Measurements from ENCODE around the gene ALDOC. TPM values are rescaled to one million over a fixed set of nuclear protein-coding genes. Genes with fewer than 3 reads are reported as not detected.

ALDOC gene
- total and polyA plus RNA-seq, 2 experiments from 2014 or later, result 33.5 to 157 TPM

- H3K79me2 ChIP-seq (replicated peaks; ENCODE audit: insufficient read depth), result no peaks in the 10 kb centered on the region
- H3K4me1 ChIP-seq (ENCODE audit: insufficient read depth), result no peaks in the 10 kb centered on the region
- peaks cover 14% of the 10 kb centered on the region for H3K27me3 Mint-ChIP-seq (ENCODE audit: insufficient read depth, low read depth, poor library complexity)
- no peak for ATAC-seq
- H3K27ac Mint-ChIP-seq, result no peak overlapping the region
- H3K4me1 Mint-ChIP-seq, result 0 out of 3 replicates have a peak, but pooled peaks cover 3% of the 10 kb centered on the region
- H2AFZ ChIP-seq, result no peak overlapping the region
- no peaks in the 10 kb centered on the region; the same call in 2 of the 3 replicates for H3K9me3 Mint-ChIP-seq
- no peak overlapping the region for H3K4me2 ChIP-seq
- H3K36me3 Mint-ChIP-seq (ENCODE audit: low read depth), result no peaks in the 10 kb centered on the region
- no peaks in the 10 kb centered on the region for H3K9me2 ChIP-seq (ENCODE audit: insufficient read depth)
- H3K27ac ChIP-seq (ENCODE audit: low read depth), result no peak overlapping the region
- no peak overlapping the region for H3K4me3 Mint-ChIP-seq
- TF ChIP-seq JUNB (IDR thresholded peaks at IDR 0.05; ENCODE audit: unreplicated experiment), result no peak
- TF ChIP-seq EZH2phosphoT487 (IDR thresholded peaks at IDR 0.05; ENCODE audit: unreplicated experiment), result no peak
- no peak for TF ChIP-seq ZNF331 (CRISPR knock-in tag; IDR thresholded peaks at IDR 0.05; ENCODE audit: low read depth)
- TF ChIP-seq STAT1 (IDR thresholded peaks at IDR 0.05; ENCODE audit: unreplicated experiment), result no peak
- TF ChIP-seq NANOG (IDR thresholded peaks at IDR 0.05; ENCODE audit: borderline replicate concordance), result no peak
- no peaks in the 10 kb centered on the region for H3K27me3 ChIP-seq (ENCODE audit: insufficient read depth)
- no peaks in the 10 kb centered on the region for H4K20me1 ChIP-seq (replicated peaks; ENCODE audit: insufficient read depth)
- H3K36me3 ChIP-seq (ENCODE audit: insufficient read depth), result no peaks in the 10 kb centered on the region
- DNase-seq (ENCODE audit: low spot score), result no peak
- no peaks in the 10 kb centered on the region for H3F3A ChIP-seq (replicated peaks; ENCODE audit: low read depth)
- no peak overlapping the region for H3K4me3 ChIP-seq
Measured at GRCh38 chr17:28529013-28529400, 47.7 kb downstream of the ALDOC start.

- no peak overlapping the region for H3K27ac ChIP-seq (ENCODE audit: low read depth)
- no peak overlapping the region for H3K4me3 ChIP-seq
- H3K79me2 ChIP-seq (replicated peaks; ENCODE audit: insufficient read depth), result no peaks in the 10 kb centered on the region
- Mint-ChIP-seq H3K27me3 (ENCODE audit: insufficient read depth, low read depth, poor library complexity) (peaks cover 17% of the 10 kb centered on the region), H3K4me3 (no peak overlapping the region), H3K36me3 (ENCODE audit: low read depth) (no peaks in the 10 kb centered on the region; the same call in 2 of the 3 replicates), H3K27ac (no peak overlapping the region), H3K4me1 (0 out of 3 replicates have a peak, but pooled peaks cover 3% of the 10 kb centered on the region), H3K9me3 (no peaks in the 10 kb centered on the region; the same call in 2 of the 3 replicates)
- H4K20me1 ChIP-seq (replicated peaks; ENCODE audit: insufficient read depth), result no peaks in the 10 kb centered on the region
- no peaks in the 10 kb centered on the region for H3F3A ChIP-seq (replicated peaks; ENCODE audit: low read depth)
- no peaks in the 10 kb centered on the region for H3K9me2 ChIP-seq (ENCODE audit: insufficient read depth)
- ATAC-seq, result no peak
- H2AFZ ChIP-seq, result no peak overlapping the region
- H3K36me3 ChIP-seq (ENCODE audit: insufficient read depth), result no peaks in the 10 kb centered on the region
- H3K4me2 ChIP-seq, result no peak overlapping the region
- H3K27me3 ChIP-seq (ENCODE audit: insufficient read depth), result no peaks in the 10 kb centered on the region
- DNase-seq (ENCODE audit: low spot score), result peak; percentile 43
- H3K4me1 ChIP-seq (ENCODE audit: insufficient read depth), result no peaks in the 10 kb centered on the region
- TF ChIP-seq STAT1 (IDR thresholded peaks at IDR 0.05; ENCODE audit: unreplicated experiment) (no peak), ZNF331 (CRISPR knock-in tag; IDR thresholded peaks at IDR 0.05; ENCODE audit: low read depth) (no peak), REST (IDR thresholded peaks at IDR 0.05; ENCODE audit: unreplicated experiment) (no peak), CREB1 (CRISPR knock-in tag; IDR thresholded peaks at IDR 0.05; ENCODE audit: low read depth) (no peak), EZH2phosphoT487 (IDR thresholded peaks at IDR 0.05; ENCODE audit: unreplicated experiment) (no peak), ZNF462 (CRISPR knock-in tag; IDR thresholded peaks at IDR 0.05) (no peak)
- TF ChIP-seq, protein P1, sequence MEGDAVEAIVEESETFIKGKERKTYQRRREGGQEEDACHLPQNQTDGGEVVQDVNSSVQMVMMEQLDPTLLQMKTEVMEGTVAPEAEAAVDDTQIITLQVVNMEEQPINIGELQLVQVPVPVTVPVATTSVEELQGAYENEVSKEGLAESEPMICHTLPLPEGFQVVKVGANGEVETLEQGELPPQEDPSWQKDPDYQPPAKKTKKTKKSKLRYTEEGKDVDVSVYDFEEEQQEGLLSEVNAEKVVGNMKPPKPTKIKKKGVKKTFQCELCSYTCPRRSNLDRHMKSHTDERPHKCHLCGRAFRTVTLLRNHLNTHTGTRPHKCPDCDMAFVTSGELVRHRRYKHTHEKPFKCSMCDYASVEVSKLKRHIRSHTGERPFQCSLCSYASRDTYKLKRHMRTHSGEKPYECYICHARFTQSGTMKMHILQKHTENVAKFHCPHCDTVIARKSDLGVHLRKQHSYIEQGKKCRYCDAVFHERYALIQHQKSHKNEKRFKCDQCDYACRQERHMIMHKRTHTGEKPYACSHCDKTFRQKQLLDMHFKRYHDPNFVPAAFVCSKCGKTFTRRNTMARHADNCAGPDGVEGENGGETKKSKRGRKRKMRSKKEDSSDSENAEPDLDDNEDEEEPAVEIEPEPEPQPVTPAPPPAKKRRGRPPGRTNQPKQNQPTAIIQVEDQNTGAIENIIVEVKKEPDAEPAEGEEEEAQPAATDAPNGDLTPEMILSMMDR (conservative IDR thresholded peaks at IDR 0.05; ENCODE audit: low read depth in 2 of 2), result no peak
Measured at GRCh38 chr17:28528327-28529012, 48.2 kb downstream of the ALDOC start.
